H1 (cell line): Measurements from ENCODE around the gene SLC9C1. TPM values are rescaled to one million over a fixed set of nuclear protein-coding genes. Genes with fewer than 3 reads are reported as not detected.

Experiments used
- EGR1 ChIP-seq: IDR thresholded peaks from 2 replicates; pipeline ENCODE4 v1.6.1; 2011; ENCODE audit warnings: low read depth, low read length, borderline replicate concordance
- SIRT6 ChIP-seq: IDR thresholded peaks from one replicate; pipeline ENCODE4 v1.7.1; 2012; ENCODE audit warnings: low read length, inconsistent platforms
- TAF7 ChIP-seq: optimal IDR thresholded peaks from 2 replicates; pipeline ENCODE3; 2011; ENCODE audit warnings: low read depth, mild to moderate bottlenecking, inconsistent platforms, low read length, moderate library complexity, borderline replicate concordance
- polyA plus RNA-seq, 7 experiments: library from polyadenylated mRNA; depleted of rRNA in 3 of 7; stranded (reverse) in 5 of 7; unstranded in 2 of 7; fragments of >200 nt in 5 of 7; fragments of 200-250 nt in 2 of 7; gene quantifications; 1 replicate in 5 of 7; 2 replicates in 1 of 7; 4 replicates in 1 of 7; pipeline versions ENCODE4 v1.2.1 to v1.2.3, GENCODE V29; 2011 to 2013; ENCODE audit warnings: missing spikeins in 2 of 7, mixed read lengths in 2 of 7
- total RNA-seq: library from RNA; stranded (reverse); fragmentation: NEBNext Ultra II Directional; extraction: Animal tissue kit (Norgen Biotek cat#: 25700); gene quantifications from 2 replicates; pipeline ENCODE4 v1.2.1, GENCODE V29; 2021
- TF ChIP-seq, protein P1 (sequence below): IDR thresholded peaks from 2 replicates; pipeline ENCODE4 v1.6.1; 2011; ENCODE audit warnings: low read length, improper control_type of control experiment

The SLC9C1 gene
- total and polyA plus RNA-seq, 2 of the 8 experiments (the other 6 are each of a cell fraction or from before 2014, with no cell fraction given) = 0.15 to 0.24 TPM

DNA sequence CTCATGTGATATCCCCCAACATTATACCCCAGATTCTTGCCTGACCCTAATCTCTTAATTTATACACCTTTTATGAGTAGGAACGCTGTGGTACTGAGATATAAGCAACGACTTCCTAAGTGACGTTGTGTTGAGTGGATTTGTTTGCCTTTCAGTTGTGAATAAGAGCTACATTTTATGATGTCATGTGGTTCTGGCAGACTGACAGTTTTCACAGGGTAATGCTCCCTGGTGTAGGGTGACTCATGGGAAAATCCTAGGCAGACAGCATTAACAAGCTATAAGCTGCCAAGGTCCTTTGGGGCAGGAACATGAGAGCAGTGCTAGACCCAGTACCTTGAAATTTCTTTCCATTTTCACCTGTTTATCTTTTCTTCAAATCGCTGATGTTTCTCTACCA lies 196.6 kb downstream of the SLC9C1 start (continued):
- TF ChIP-seq, protein P1, sequence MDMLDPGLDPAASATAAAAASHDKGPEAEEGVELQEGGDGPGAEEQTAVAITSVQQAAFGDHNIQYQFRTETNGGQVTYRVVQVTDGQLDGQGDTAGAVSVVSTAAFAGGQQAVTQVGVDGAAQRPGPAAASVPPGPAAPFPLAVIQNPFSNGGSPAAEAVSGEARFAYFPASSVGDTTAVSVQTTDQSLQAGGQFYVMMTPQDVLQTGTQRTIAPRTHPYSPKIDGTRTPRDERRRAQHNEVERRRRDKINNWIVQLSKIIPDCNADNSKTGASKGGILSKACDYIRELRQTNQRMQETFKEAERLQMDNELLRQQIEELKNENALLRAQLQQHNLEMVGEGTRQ = no peak
- TF ChIP-seq SIRT6 (no peak), TAF7 (no peak), EGR1 (no peak)
